ENCODE results near the gene PSMD9. TPM values are rescaled to one million over a fixed set of nuclear protein-coding genes. Genes with fewer than 3 reads are reported as not detected.

PSMD9 gene
- total RNA-seq, 4 donors from 2014 or later, result 2.4 to 312 (median 46.0) TPM

DNA sequence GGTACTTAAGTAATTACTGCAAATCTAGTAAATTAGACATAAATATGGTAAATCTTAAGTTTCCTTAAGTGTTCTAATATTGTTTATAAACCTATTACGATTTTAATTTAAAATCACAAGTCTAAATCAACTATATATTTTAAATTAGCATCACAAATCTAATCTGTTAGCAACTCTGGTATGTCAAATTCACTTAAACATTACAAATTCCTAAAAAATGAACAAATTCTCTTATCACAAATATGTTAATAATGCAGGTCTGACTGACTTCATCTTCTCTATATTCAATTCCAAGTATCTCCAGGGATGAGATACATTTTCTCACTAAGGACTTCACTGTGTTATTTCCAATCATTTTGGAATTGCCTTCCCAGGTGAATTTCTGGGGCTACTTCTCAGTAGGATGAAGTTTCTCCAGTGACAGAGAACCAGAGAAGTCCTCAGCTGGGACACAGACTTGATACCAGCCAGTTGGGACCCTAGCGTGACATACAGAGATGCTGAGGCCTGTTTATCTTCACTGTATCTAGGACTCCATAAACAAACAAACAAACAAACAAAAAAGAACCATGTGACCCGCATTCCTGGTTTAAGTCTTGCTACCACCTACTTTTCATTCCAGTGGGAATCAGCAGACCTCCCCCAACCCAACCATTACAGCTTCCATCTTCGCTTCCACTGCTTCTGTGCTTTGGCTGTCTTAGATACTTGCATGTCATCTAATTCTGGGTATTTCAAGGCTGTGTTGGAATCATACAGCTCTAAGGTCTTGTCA is 51.6 kb downstream of the PSMD9 start:
- intact Hi-C loops (cut with DNase I; ENCODE audit: low total_unique reads), result no loop called here
- Histone ChIP-seq H3K27ac (no peak overlapping the region), H3K36me3 (no peaks in the 10 kb centered on the region), H3K9me3 (no peaks in the 10 kb centered on the region), H3K27me3 (no peaks in the 10 kb centered on the region), H3K4me1 (no peaks in the 10 kb centered on the region), H3K4me3 (no peak overlapping the region)
- no peak for DNase-seq
- TF ChIP-seq CTCF (IDR thresholded peaks at IDR 0.05) (no peak), POLR2A (IDR thresholded peaks at IDR 0.05) (no peak)

GRCh38 chr12:121942145-121942718 is 53.6 kb downstream of the PSMD9 start:
- no peak for DNase-seq
- Histone ChIP-seq H3K9me3 (no peaks in the 10 kb centered on the region), H3K4me1 (no peaks in the 10 kb centered on the region), H3K27ac (no peak overlapping the region), H3K27me3 (no peaks in the 10 kb centered on the region), H3K4me3 (no peak overlapping the region), H3K36me3 (no peaks in the 10 kb centered on the region)
- intact Hi-C loops (cut with DNase I; ENCODE audit: low total_unique reads), result no loop called here
- TF ChIP-seq CTCF (IDR thresholded peaks at IDR 0.05) (no peak), POLR2A (IDR thresholded peaks at IDR 0.05) (no peak)

GRCh38 chr12:121943926-121944325 is 55.3 kb downstream of the PSMD9 start:
- intact Hi-C loops (cut with DNase I; ENCODE audit: low total_unique reads), result no loop called here
- no peak for DNase-seq
- TF ChIP-seq POLR2A (IDR thresholded peaks at IDR 0.05) (no peak), CTCF (IDR thresholded peaks at IDR 0.05) (no peak)
- Histone ChIP-seq H3K27ac (no peak overlapping the region), H3K36me3 (no peaks in the 10 kb centered on the region), H3K4me1 (no peaks in the 10 kb centered on the region), H3K27me3 (no peaks in the 10 kb centered on the region), H3K4me3 (no peak overlapping the region), H3K9me3 (no peaks in the 10 kb centered on the region)

GRCh38 chr12:121946313-121947025 is 57.9 kb downstream of the PSMD9 start:
- TF ChIP-seq CTCF (IDR thresholded peaks at IDR 0.05) (no peak), POLR2A (IDR thresholded peaks at IDR 0.05) (no peak)
- DNase-seq, result no peak
- no peaks in the 10 kb centered on the region for H3K27me3 ChIP-seq
- no peak overlapping the region for H3K4me3 ChIP-seq
- no peaks in the 10 kb centered on the region for H3K9me3 ChIP-seq
- no peak overlapping the region for H3K27ac ChIP-seq
- H3K4me1 ChIP-seq, result no peaks in the 10 kb centered on the region
- no peaks in the 10 kb centered on the region for H3K36me3 ChIP-seq
- intact Hi-C loops (cut with DNase I; ENCODE audit: low total_unique reads), result no loop called here

DNA sequence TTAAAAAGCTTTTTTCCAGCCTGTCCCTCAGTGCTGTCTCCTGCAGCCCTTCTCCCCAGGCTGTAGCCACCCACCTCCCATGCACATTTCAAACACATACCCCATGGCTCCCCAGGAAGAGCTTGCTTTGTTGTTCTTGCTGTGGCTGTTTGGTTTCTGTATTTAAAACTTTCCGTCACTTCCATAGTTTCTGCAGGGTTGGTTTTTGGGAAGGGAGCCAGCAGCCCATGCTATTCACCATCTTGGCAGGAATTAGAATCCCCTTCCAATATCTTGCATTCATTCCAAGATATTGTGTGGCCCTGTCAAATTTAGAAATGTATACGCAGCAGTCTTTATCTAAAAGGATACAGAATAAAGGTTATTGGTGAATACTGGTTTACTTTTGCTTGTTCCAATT is 59.4 kb downstream of the PSMD9 start:
- intact Hi-C loops (cut with DNase I; ENCODE audit: low total_unique reads), result no loop called here

More for the DNA sequence above, 59.4 kb downstream of the PSMD9 start:
- no peaks in the 10 kb centered on the region for H3K27me3 ChIP-seq
- H3K9me3 ChIP-seq, result no peaks in the 10 kb centered on the region
- no peaks in the 10 kb centered on the region for H3K4me1 ChIP-seq
- no peak for DNase-seq
- no peak overlapping the region for H3K4me3 ChIP-seq
- TF ChIP-seq CTCF (IDR thresholded peaks at IDR 0.05), result no peak
- H3K36me3 ChIP-seq, result no peaks in the 10 kb centered on the region
- no peak overlapping the region for H3K27ac ChIP-seq

Measured in uterus (tissue), 4 donors.